GM19238 (cell line): ENCODE results near the gene PCDHGA4.
A peak's percentile ranks its signal among the peaks of the same experiment; 100 is the strongest.
"Not testable (repeated sequence)": the region's sequence is repeated elsewhere in the genome, so short reads cannot be mapped to it uniquely, and the experiment has no call there.

ENCODE experiments used
- DNase-seq: peaks from one replicate; pipeline ENCODE4 v3.0.0; 2011; ENCODE audit warnings: low spot score; ENCODE audit not compliant: insufficient read length

Gene PCDHGA4

DNA sequence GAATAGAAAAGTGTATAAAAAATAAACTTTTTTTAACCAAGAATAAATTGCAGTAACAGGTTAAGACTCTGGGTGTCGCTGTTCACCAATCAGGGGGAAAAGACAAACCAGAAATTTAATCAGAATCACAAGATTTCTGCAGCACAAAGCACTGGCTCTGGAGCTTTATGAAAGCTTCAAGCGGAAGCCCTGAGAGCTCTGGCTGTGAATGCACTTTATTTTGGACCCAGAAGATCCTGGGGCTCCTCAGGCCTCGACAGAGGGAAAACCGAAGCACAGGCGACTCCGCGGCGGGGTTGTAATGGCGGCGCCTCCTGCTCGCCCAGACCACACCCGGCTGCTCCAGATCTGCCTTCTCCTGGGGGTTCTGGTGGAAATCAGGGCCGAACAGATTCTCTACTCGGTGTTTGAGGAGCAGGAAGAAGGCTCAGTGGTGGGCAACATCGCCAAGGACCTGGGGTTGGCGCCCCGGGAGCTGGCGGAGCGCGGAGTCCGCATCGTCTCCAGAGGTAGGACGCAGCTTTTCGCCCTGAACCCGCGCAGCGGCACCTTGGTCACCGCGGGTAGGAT, at the start of gene PCDHGA4:
TSS of gene PCDHGA4 (plus strand) at position 122 of the 570 bp plus-strand sequence. CDS start at position 209, 87 bp downstream.
- no peak for DNase-seq

DNA sequence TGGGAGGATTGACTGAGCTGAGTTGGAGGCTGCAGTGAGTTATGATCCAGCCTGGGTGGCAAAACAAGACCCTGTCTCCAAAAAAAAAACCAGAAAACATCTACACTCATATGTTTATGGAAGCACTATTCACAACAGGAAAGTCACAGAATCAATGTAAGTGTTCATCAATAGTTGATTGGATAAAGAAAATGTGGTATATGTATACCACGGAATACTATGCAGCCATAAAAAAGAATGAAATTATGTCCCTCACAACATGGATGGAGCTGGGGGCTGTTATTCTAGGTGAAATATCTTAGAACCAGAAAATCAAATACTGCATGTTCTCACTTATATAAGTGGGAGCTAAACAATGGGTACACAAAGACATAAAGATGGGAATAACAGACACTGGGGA, 48.2 kb upstream of the PCDHGA4 start:
- DNase-seq = no peak

DNA sequence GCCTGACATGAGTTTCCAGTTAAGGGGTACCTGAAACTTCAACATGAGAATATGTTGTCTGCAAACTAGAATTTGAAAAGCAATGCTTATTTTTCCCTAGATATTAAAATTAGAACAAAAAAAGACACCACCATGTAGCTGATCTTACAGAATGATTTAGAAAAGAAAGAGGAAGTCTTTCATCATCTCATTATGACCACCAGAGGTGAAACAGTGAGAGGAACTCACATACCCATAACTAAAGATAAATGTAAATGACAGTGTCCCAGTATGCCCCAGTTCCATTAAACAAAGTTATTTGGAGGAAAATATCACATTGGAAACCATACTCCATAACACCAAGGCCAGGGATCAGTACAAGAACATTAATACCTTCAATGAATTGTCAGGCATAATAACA, 41.1 kb upstream of the PCDHGA4 start:
- no peak for DNase-seq

DNA sequence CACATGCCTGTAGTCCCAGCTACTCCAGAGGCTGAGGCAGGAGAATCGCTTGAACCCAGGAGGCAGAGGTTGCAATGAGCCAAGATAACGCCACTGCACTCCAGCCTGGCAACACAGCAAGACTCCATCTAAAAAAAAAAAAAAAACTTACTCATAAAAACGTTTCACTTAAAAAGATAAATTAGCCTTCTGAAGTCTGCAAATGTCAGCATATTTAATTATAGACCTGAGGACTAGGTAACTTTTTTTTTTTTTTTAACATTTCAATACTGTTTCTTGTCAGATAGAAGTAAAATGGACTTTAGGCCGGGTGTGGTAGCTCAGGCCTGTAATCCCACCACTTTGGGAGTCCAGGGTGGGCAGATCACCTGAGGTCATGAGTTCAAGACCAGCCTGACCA, 37.9 kb upstream of the PCDHGA4 start:
- not testable (repeated sequence) for DNase-seq

DNA sequence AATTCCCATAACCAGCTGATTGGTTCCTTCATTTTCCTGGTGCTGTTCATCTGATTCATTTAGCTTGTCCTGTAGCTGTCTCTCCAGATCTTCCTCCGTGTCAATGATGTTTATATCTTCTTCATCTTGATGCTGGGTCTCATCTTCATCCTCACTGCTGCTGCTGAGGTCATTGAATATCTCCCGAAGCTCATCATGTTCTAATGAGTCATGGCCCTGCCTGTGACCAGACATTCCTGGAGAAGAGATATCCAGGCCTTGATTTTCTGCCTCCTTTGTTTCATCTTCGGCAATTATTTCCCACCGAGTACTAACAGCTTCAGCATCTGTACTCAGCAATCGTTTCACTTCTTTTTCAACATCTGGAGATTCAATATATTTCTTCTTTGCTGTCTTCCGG, 35.6 kb upstream of the PCDHGA4 start:
- no peak for DNase-seq

DNA sequence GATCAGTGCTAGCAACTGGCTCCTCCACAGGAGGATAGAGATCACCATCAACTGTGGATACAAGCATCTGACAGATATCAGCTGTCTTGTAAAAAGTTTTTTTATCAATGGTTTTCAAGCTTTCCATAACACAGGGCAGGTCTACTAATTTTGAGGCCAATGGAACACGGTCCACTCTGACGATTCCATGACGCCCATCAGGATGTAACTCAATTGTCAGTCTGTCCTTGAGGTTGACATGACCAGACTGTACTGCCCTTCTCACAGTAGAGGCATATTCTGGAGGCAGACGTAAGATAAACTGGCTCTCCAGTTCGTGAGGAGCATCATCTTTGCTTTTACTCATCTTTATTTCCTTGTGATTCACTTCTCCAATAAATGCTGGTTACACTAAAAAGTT, 35.1 kb upstream of the PCDHGA4 start:
- no peak for DNase-seq

DNA sequence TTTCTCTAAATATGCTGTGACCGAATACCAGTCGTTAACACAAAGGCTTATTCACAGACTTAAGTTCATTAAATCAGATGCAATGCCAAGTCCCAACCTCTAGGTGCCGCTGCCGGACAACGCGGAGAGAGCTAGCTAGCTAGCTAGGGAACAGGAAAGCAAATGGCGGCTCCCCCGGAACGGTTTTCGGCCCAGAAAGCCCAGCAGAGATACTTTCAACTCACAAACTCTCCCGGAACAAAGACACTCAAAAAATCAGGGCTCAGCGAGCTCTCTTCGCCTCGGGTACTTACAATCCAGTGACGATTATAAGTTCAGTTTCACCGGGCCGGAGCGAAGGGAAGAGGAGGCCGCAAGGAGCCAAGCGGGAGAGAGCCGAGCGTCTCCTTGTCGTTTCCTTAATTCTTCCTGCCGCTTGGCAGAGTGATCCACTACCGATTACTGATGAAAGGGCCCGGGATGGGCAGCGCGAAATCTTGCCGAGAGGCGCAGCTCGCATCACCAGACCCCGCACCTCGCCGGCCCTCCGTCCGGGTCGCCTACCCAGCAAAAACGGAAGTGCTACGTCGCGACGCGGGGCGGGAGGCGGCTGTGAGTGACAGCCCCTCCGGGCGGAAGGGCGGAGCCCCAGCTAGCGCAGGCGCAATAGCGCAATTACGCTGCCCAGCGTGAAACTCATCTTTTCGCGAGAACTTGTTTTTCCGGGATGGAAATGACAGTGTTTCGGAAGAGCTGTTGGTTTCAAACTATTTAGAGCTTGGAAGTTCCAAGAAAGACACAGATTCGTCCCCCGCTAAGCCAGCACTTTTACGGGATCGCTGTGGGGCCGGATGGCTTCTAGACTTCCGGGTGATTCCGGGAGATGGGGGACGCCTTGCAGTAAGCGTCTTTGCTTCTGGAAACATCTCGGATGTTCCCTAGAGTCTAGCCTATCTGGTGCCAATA, 34.3 kb upstream of the PCDHGA4 start, which contains the start of gene TAF7:
TSS of gene TAF7 (minus strand) at position 560 of the 945 bp plus-strand sequence. CDS start 740 bp downstream, outside the sequence.
- DNase-seq = peak; percentile 78

DNA sequence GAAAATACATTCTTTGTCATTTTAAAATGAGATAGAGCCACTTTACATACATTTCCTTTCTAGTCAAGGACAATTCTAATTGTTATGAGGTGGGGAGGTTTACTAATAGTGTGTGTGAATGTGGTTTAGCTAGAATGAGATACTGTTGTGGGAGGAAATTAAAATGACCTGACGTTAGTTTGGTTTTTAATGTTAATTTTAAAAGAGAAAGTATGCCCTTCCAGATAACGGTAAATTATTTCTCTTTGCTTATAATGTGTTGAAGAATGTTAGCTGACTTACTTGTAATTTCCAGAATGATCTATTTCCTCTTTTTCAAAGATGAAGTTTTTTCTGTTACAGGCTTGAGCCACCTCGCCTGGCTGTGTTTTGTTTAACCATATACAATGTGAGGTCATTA, 32.6 kb upstream of the PCDHGA4 start:
- no peak for DNase-seq

DNA sequence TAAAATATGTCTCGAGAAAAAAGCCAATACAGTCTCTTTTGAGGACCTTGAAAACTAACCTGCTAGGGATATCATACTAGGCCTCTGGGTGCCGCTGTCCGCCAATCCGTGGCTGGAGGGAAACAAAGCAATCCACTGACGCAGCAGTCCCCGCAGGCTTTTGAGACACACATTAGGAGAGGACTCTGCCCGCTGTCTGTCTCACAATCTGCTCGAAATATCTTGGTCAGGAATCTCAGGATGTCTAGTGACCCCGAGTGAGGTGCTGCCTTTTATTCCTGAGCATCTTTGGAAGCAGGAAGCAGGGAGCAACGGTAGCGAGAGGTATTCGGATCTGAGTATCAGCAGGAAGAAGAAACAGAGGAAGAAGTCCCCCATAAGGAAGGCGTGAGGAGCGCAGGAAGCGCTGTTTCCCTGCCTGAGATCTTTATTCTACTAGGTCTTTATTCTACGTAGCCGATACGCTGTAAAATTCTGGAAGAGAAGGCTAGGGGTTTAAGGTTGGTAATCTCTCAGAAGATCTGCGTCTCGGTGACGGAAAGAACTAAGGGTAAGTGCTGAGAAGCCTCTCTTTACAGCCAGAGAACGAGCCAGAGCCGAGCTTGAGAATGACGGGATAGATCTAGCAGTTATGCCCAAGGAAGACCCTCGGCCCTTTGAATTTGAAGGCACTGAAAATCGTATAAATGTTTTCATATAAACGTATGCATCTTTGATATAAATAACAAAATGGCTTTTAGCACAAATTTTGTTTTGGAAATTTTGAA, 28.6 kb upstream of the PCDHGA4 start:
- no peak for DNase-seq

DNA sequence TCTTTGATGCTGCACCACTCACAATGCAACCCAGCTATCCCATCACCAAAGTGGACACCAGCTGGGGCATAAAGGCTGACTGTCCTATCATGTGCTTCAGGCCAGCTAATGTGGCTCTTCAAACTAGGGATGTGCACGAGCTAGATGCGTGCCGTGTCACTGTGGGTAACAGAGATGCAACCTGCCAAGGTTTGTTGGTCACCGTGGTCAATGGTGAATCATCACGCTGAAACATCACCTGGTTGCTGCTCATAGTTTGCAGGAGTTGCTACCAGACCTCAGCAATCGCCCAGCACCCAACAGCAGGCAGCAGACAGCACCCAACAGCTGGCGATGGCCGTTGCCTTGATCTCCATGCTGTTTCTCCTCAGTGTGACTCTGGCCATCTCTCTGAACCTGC, 26.6 kb upstream of the PCDHGA4 start:
- no peak for DNase-seq

DNA sequence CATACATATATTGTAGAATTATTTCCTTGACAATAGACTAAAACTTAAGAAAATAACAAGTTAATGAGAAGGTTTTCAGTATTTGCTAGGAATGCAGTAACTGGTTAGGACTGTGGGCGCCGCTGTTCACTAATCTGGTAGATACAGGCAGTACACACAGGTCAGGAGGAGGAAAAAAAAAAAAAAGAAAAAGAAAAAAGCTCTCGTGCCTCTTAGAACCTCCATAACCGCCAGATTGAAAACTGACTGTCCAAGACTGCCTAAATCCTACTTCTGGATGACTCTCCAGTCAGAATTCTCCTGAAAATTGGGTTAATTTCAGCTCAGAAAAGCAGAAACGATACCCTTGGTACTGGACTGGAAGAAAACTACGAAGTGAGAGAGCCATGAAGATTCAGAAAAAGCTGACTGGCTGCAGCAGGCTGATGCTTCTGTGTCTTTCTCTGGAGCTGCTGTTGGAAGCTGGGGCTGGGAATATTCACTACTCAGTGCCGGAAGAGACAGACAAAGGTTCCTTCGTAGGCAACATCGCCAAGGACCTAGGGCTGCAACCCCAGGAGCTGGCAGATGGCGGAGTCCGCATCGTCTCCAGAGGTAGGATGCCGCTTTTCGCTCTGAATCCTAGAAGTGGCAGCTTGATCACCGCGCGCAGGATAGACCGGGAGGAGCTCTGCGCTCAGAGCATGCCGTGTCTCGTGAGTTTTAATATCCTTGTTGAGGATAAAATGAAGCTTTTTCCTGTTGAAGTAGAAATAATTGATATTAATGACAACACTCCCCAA, 24.3 kb upstream of the PCDHGA4 start, which contains the start of gene PCDHGA1:
TSS of gene PCDHGA1 (plus strand) at position 216 of the 782 bp plus-strand sequence.
- DNase-seq = no peak

DNA sequence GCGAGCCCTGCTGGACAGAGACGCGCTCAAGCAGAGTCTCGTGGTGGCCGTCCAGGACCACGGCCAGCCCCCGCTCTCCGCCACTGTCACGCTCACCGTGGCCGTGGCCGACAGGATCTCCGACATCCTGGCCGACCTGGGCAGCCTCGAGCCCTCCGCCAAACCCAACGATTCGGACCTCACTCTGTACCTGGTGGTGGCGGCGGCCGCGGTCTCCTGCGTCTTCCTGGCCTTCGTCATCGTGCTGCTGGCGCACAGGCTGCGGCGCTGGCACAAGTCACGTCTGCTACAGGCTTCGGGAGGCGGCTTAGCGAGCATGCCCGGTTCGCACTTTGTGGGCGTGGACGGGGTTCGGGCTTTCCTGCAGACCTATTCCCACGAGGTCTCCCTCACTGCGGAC, 22.2 kb upstream of the PCDHGA4 start:
- not testable (repeated sequence) for DNase-seq

DNA sequence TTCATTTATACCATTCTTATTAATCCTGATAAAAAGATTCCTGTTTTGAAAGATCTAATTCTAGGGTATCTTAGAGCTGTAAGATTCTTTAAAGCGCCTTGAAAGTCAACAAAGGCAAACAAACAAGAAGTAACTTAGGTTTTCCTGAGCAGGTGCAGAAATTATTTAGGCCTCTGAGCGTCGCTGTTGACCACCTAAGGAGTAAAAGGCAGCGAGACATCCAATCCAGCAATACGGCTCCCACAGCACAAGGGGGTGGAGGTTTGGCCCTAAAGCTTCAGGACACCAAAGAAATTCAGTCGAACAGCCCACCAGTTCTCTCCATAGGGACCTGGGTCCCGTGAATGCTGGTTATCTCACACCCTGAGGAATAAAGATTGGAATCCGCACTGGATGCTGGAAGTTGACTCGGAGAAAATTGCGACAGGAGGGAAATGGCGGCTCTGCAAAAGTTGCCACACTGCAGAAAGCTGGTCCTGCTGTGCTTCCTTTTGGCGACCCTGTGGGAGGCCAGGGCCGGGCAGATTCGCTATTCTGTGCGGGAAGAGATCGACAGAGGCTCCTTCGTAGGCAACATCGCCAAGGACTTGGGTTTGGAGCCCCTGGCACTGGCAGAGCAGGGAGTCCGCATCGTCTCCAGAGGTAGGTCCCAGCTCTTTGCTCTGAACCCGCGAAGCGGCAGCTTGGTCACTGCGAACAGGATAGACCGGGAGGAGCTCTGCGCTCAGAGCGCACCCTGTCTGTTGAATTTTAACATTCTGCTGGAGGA, 16.1 kb upstream of the PCDHGA4 start, which contains the start of gene PCDHGA2:
TSS of gene PCDHGA2 (plus strand) at position 223 of the 769 bp plus-strand sequence.
- no peak for DNase-seq

DNA sequence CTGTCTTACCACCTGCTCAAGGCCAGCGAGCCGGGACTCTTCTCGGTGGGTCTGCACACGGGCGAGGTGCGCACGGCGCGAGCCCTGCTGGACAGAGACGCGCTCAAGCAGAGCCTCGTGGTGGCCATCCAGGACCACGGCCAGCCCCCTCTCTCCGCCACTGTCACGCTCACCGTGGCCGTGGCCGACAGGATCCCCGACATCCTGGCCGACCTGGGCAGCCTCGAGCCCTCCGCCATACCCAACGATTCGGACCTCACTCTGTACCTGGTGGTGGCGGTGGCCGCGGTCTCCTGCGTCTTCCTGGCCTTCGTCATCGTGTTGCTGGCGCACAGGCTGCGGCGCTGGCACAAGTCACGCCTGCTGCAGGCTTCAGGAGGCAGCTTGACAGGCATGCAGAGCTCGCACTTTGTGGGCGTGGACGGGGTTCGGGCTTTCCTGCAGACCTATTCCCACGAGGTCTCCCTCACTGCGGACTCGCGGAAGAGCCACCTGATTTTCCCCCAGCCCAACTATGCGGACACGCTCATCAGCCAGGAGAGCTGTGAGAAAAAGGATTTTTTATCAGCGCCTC, 14.0 kb upstream of the PCDHGA4 start:
- DNase-seq = not testable (repeated sequence)

DNA sequence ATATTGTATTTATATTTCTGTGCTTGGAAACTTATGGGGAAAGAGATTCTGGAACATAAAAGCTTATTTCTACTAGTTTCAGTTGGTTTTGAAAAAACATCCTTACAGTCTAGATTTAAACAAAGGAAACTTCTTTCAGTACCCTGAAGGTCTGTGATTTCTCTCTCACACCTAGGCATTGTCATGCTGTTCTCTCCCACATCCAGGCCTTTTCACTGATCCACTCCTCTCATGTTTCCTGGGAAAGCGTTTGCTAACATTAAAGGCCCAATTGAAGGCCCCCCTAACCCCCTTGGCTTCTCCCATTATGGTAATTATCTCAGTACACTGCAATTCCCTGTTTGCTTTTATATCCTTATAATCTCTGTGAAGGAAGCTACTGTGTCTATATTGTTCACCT, 12.0 kb upstream of the PCDHGA4 start:
- DNase-seq = no peak

DNA sequence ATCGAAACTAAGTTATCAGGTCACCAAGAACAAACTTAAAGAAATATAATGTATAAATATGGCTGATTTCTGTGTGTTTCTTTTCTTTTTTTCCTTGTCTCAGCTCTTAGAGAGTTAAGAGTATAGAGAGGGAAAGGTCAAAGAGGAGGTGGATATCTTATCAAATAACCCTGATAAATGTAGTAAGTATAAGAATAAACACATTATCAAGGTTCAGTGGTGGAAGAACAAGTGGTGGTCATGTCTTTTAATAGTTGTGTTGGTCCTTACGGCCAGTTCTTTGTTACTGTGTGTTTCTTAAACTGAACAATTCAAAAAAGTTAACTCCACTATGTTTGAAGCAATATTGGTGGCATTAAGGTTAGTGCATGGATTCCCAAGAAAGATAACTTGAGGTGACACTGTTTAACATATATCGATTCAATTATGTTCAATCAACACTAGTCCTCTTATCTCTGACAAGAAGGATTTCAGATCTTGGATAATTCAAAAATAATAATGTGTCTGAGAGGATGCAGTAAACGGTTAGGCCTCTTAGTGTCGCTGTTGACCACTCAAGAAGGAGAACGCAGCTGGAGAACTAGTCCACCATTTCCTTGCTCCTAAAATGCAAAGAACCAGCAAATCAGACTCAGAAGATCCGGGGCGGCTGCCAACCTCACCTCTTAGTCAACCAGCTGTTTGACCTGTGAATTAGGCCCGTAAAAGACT, 11.4 kb upstream of the PCDHGA4 start, which contains the start of gene PCDHGA3:
TSS of gene PCDHGA3 (plus strand) at position 588 of the 711 bp plus-strand sequence. CDS start 205 bp downstream, outside the sequence.
- DNase-seq = no peak

DNA sequence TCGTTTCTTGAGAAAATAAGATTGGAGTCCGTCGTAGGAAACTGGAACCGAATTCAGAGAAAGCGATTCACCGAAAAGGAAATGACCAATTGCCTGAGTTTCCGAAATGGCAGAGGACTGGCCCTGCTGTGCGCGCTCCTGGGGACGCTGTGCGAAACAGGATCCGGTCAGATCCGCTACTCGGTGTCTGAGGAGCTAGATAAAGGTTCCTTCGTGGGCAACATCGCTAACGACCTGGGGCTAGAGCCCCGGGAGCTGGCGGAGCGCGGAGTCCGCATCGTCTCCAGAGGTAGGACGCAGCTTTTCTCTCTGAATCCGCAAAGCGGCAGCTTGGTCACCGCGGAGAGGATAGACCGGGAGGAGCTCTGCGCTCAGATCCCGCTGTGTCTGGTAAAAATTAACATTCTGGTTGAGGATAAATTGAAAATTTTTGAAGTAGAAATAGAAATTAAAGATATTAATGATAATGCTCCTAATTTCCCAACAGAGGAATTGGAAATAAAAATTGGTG, 10.8 kb upstream of the PCDHGA4 start:
- no peak for DNase-seq

DNA sequence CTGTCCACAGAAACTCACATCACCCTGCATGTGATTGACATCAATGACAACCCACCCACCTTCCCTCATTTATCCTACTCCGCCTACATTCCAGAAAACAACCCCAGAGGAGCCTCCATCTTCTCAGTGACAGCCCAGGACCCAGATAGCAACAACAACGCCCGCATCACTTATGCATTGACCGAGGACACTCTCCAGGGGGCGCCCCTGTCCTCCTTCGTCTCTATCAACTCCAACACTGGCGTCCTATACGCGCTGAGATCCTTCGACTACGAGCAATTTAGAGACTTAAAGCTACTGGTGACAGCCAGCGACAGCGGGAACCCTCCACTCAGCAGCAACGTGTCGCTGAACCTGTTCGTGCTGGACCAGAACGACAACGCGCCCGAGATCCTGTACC, 9.5 kb upstream of the PCDHGA4 start:
- no peak for DNase-seq

DNA sequence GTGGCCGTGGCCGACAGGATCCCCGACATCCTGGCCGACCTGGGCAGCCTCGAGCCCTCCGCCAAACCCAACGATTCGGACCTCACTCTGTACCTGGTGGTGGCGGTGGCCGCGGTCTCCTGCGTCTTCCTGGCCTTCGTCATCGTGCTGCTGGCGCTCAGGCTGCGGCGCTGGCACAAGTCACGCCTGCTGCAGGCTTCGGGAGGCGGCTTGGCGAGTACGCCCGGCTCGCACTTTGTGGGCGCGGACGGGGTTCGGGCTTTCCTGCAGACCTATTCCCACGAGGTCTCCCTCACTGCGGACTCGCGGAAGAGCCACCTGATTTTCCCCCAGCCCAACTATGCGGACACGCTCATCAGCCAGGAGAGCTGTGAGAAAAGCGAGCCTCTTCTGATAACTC, 8.8 kb upstream of the PCDHGA4 start:
- not testable (repeated sequence) for DNase-seq
